Measurements from ENCODE around the gene EMILIN1. TPM values are rescaled to one million over a fixed set of nuclear protein-coding genes. Genes with fewer than 3 reads are reported as not detected.

Gene EMILIN1
- total and polyA plus RNA-seq, 10 of the 15 experiments (the other 5 are each of a cell fraction or from before 2014, with no cell fraction given): 0.01 to 2.3 (median 1.2) TPM; not detected in 2

- H3K27ac ChIP-seq (ENCODE audit: control insufficient read depth, insufficient read depth): no peak overlapping the region
- H3K4me1 ChIP-seq (ENCODE audit: control insufficient read depth, insufficient read depth, low read length): peaks cover 43% of the 10 kb centered on the region
- intact Hi-C loops (cut with micrococcal nuclease; ENCODE audit: unreplicated experiment): no loop called here
- FAIRE-seq (no peak), DNase-seq (ENCODE audit: low read depth, low spot score) (no peak), ATAC-seq (no peak)
- H3K79me2 ChIP-seq (ENCODE audit: control insufficient read depth, insufficient read depth, low read length): peaks cover 12% of the 10 kb centered on the region
- POLR2A ChIA-PET: interaction anchor here (0.9 to 3.9 kb wide), 3 partner anchors 10 to 42 kb away, joined by 3 to 34 read pairs (median 3); partner anchors contain the start of gene AGBL5
- BruUV-seq (replicated peaks): no TSS peak
- no peak overlapping the region for H3K9ac ChIP-seq (ENCODE audit: control insufficient read depth, insufficient read depth, low read length)
- no peak overlapping the region for H2AFZ ChIP-seq (ENCODE audit: control insufficient read depth, low read depth, low read length)
- no peaks in the 10 kb centered on the region for H4K20me1 ChIP-seq (ENCODE audit: control insufficient read depth, insufficient read depth)
- H3K4me2 ChIP-seq (ENCODE audit: control insufficient read depth, insufficient read depth): no peak overlapping the region
- in situ Hi-C loops (cut with MboI): no loop called here
- H3K9me3 ChIP-seq (replicated peaks; ENCODE audit: control insufficient read depth, insufficient read depth, low read length): no peaks in the 10 kb centered on the region
- CTCF ChIA-PET: interaction anchor here (0.9 to 5.2 kb wide), 3 partner anchors 11 to 42 kb away, joined by 4 to 26 read pairs (median 6); partner anchors contain the start of gene AGBL5
- H3K36me3 ChIP-seq (ENCODE audit: control insufficient read depth in 2 of 2, insufficient read depth in 2 of 2, low read length in 1 of 2): peaks cover 39 to 49% of the 10 kb centered on the region in 2 experiments
- WGBS (ENCODE audit: insufficient coverage, insufficient replicate concordance, low lambda C conversion rate, missing lambda C conversion rate): 95% methylated on average over 6 of the region's 6 CpGs
- RAD21 ChIA-PET (ENCODE audit: unreplicated experiment): interaction anchor here (0.9 to 4.1 kb wide), 3 partner anchors 12 to 44 kb away, joined by 4 to 31 read pairs (median 4); partner anchors contain the start of gene AGBL5
- no peaks in the 10 kb centered on the region for H3K27me3 ChIP-seq (replicated peaks in 1 of 2; ENCODE audit: control insufficient read depth in 2 of 2, insufficient read depth in 2 of 2, low read length in 1 of 2)
- SMC1A ChIA-PET (ENCODE audit: uncharacterized antibody, unreplicated experiment): interaction anchor here (1.2 to 1.4 kb wide), 2 partner anchors 20 to 34 kb away, joined by 3 to 5 read pairs; no protein-coding TSS in a partner anchor
- TF ChIP-seq ZSCAN29 (IDR thresholded peaks at IDR 0.05) (no peak), JUNB (IDR thresholded peaks at IDR 0.05) (no peak), CHD2 (IDR thresholded peaks at IDR 0.05; ENCODE audit: borderline replicate concordance, low read depth, low read length) (no peak), EZH2 (IDR thresholded peaks at IDR 0.05; ENCODE audit: borderline replicate concordance, control insufficient read depth, low read depth, low read length) (no peak), SKIL (IDR thresholded peaks at IDR 0.05; ENCODE audit: low read depth, poor library complexity, severe bottlenecking) (no peak), HDGF (IDR thresholded peaks at IDR 0.05) (no peak), MEF2A (IDR thresholded peaks at IDR 0.05; ENCODE audit: insufficient read depth, low read depth, low read length) (no peak), NFYB (IDR thresholded peaks at IDR 0.05; ENCODE audit: insufficient read depth, low read depth, low read length) (no peak), NR2F1 (conservative IDR thresholded peaks at IDR 0.05) (no peak), DPF2 (IDR thresholded peaks at IDR 0.05) (no peak), CTCF (IDR thresholded peaks at IDR 0.05 in 2 of 3, conservative IDR thresholded peaks at IDR 0.05 in 1 of 3; ENCODE audit: control insufficient read depth in 2 of 3, extremely low read depth in 1 of 3, insufficient read depth in 1 of 3, low read depth in 3 of 3, low read length in 3 of 3) (no peak)
- TF ChIP-seq, protein P1, sequence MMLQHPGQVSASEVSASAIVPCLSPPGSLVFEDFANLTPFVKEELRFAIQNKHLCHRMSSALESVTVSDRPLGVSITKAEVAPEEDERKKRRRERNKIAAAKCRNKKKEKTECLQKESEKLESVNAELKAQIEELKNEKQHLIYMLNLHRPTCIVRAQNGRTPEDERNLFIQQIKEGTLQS (IDR thresholded peaks at IDR 0.05; ENCODE audit: borderline replicate concordance, extremely low read depth, low read depth, low read length): no peak
- TF ChIP-seq, protein P2, sequence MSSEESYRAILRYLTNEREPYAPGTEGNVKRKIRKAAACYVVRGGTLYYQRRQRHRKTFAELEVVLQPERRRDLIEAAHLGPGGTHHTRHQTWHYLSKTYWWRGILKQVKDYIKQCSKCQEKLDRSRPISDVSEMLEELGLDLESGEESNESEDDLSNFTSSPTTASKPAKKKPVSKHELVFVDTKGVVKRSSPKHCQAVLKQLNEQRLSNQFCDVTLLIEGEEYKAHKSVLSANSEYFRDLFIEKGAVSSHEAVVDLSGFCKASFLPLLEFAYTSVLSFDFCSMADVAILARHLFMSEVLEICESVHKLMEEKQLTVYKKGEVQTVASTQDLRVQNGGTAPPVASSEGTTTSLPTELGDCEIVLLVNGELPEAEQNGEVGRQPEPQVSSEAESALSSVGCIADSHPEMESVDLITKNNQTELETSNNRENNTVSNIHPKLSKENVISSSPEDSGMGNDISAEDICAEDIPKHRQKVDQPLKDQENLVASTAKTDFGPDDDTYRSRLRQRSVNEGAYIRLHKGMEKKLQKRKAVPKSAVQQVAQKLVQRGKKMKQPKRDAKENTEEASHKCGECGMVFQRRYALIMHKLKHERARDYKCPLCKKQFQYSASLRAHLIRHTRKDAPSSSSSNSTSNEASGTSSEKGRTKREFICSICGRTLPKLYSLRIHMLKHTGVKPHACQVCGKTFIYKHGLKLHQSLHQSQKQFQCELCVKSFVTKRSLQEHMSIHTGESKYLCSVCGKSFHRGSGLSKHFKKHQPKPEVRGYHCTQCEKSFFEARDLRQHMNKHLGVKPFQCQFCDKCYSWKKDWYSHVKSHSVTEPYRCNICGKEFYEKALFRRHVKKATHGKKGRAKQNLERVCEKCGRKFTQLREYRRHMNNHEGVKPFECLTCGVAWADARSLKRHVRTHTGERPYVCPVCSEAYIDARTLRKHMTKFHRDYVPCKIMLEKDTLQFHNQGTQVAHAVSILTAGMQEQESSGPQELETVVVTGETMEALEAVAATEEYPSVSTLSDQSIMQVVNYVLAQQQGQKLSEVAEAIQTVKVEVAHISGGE (CRISPR knock-in tag; IDR thresholded peaks at IDR 0.05): no peak
- TF ChIP-seq, protein P3, sequence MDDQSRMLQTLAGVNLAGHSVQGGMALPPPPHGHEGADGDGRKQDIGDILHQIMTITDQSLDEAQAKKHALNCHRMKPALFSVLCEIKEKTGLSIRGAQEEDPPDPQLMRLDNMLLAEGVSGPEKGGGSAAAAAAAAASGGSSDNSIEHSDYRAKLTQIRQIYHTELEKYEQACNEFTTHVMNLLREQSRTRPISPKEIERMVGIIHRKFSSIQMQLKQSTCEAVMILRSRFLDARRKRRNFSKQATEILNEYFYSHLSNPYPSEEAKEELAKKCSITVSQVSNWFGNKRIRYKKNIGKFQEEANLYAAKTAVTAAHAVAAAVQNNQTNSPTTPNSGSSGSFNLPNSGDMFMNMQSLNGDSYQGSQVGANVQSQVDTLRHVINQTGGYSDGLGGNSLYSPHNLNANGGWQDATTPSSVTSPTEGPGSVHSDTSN (IDR thresholded peaks at IDR 0.05; ENCODE audit: insufficient replicate concordance, low read depth, low read length): no peak
- H3K4me3 ChIP-seq: no peak overlapping the region
Observed at GRCh38 chr2:27039426-27039825, 39.0 kb upstream of the EMILIN1 start.

Measured in GM12878 (cell line).